ENCODE data around the gene DRD4.

- TF ChIP-seq EZH2 (IDR thresholded peaks at IDR 0.05; ENCODE audit: low read length, unreplicated experiment) (no peak), CTCF (conservative IDR thresholded peaks at IDR 0.05; ENCODE audit: low read depth, low read length) (no peak), EZH2phosphoT487 (IDR thresholded peaks at IDR 0.05; ENCODE audit: borderline replicate concordance, low read length) (no peak)
Observed at GRCh38 chr11:621838-622237, 15.2 kb upstream of the DRD4 start.
